Fibroblast of mammary gland (primary cell): ENCODE measurements around the gene DBNDD1.

Source experiments
- DNase-seq: peaks from one replicate; pipeline ENCODE4 v3.0.0-alpha.2; 2010; ENCODE audit warnings: low read depth
- H3K4me3 ChIP-seq: 2 replicates; pipeline ENCODE4 v1.5.1; 2011; ENCODE audit warnings: low read depth, mild to moderate bottlenecking, low read length, moderate library complexity; ENCODE audit not compliant: control insufficient read depth
- TF ChIP-seq, protein P1 (sequence below): conservative IDR thresholded peaks from 2 replicates; pipeline ENCODE4 v1.5.1; 2011; ENCODE audit warnings: low read depth, low read length, inconsistent platforms; ENCODE audit not compliant: control insufficient read depth, insufficient read depth

DBNDD1 gene

GRCh38 chr16:90028985-90029384, 9.7 kb upstream of the DBNDD1 start:
- DNase-seq = no peak
- TF ChIP-seq, protein P1, sequence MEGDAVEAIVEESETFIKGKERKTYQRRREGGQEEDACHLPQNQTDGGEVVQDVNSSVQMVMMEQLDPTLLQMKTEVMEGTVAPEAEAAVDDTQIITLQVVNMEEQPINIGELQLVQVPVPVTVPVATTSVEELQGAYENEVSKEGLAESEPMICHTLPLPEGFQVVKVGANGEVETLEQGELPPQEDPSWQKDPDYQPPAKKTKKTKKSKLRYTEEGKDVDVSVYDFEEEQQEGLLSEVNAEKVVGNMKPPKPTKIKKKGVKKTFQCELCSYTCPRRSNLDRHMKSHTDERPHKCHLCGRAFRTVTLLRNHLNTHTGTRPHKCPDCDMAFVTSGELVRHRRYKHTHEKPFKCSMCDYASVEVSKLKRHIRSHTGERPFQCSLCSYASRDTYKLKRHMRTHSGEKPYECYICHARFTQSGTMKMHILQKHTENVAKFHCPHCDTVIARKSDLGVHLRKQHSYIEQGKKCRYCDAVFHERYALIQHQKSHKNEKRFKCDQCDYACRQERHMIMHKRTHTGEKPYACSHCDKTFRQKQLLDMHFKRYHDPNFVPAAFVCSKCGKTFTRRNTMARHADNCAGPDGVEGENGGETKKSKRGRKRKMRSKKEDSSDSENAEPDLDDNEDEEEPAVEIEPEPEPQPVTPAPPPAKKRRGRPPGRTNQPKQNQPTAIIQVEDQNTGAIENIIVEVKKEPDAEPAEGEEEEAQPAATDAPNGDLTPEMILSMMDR = no peak

GRCh38 chr16:90027611-90028010, 8.4 kb upstream of the DBNDD1 start:
- no peak overlapping the region for H3K4me3 ChIP-seq
- TF ChIP-seq, protein P1 = no peak
- no peak for DNase-seq

More at GRCh38 chr16:90028985-90029384, 9.7 kb upstream of the DBNDD1 start:
- no peak overlapping the region for H3K4me3 ChIP-seq

DNA sequence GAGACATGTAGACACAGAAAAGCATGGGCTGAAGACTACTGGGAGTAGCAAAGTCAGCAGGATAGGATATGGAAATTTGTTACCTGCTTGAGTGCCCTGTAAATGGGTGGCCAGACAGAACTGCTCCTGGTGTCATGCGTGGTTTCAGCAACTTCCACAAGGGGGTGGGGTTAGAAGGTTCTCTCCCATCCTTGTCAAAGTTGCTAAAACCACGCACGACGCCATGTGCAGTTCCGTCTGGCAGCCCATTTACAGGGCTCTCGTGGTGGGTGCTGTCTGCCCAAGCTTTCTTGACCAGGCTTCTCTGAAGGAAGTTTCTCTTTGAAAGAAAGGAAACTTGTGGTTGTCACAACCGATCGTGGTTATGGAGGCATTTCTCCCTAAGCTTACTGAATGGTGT, 6.9 kb upstream of the DBNDD1 start:
- no peak for DNase-seq
- TF ChIP-seq, protein P1 = no peak
- H3K4me3 ChIP-seq = no peak overlapping the region

DNA sequence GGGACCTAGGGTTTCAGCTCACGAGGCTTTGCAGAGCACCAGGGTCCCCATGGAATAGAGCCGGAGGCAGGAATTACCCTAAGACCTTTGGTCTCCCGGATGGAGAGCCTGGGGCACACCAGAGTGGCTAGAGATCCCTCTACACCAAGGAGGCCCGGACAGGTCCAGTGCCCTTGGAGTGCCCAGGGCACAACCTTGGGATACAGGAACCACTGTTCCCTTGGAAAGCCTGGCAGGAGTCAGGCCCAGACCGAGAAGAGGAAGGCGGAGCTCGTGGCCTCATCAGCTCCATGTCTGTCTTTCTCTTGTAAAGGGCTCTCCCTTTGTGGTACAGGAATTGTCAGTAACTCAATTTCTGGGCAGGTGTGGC, 3.8 kb upstream of the DBNDD1 start:
- DNase-seq = no peak
- H3K4me3 ChIP-seq = peak overlapping the region; percentile 72
- TF ChIP-seq, protein P1 = no peak

DNA sequence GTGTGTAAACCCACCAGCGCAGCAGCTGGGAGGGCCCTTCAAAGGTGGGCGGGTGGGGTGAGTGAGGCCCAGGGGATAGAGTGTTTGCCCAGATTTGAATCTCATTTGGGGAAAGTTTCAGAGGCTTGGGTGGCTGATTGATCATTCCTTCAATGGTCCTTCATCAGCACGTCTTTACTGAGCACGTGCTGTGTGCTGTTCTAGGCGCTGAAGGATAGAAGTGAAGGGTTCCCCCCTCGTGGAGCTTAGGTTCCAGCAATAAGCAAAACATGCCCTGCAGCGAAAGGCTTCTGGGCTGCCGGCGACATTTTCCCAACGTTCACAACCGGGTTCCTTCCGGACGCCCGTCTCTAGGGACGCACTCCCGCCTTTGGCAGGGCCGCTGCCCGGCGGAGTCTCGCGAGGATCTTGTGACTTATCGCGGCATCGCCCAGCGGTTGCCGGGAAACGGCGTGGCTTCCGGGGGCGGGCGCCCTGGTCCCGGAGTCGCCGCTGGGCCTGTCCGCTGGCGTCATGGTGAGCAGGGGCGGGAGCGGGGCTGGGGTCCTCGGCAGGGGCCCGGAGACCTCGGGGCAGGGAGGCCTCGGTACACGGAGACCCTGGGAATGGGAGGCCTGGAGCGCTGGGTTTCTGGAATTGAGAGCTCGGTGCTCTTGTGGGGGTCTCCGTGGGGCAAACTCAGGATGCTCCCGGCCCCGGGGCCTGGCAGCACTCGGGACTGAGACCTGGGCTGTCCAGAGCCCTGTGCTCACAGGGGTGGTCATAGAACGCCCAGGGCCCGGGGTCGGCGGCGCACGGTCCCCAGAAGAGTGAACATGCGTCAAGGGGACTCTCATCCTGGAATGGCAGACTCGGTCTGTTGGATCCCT, 3.2 kb upstream of the DBNDD1 start:
- H3K4me3 ChIP-seq = peak overlapping the region; percentile 72
- TF ChIP-seq, protein P1 = no peak
- peak; percentile 82 for DNase-seq

GRCh38 chr16:90020838-90021382, 1.7 kb upstream of the DBNDD1 start:
- TF ChIP-seq, protein P1 = no peak
- H3K4me3 ChIP-seq = no peak overlapping the region
- no peak for DNase-seq
